Transverse colon (tissue), 4 donors: Measurements from ENCODE around the gene CORO2A.

ENCODE experiments used
- EP300 ChIP-seq: sonication (generic); formaldehyde crosslinking; IDR thresholded peaks from one replicate; pipeline ENCODE4 v1.6.1; 2017; ENCODE audit warnings: antibody characterized with exemption, low read depth
- POLR2AphosphoS5 ChIP-seq, 3 donors: sonication (generic); formaldehyde crosslinking; IDR thresholded peaks; one replicate each; pipeline ENCODE4 v1.6.1; 2016; ENCODE audit warnings: antibody characterized with exemption in 3 of 3
- TF ChIP-seq, protein P1 (sequence below), 5 experiments: fragments of 200-600 bp in 3 of 5; fragments of 450-650 bp in 2 of 5; sonication (generic) in 3 of 5; IDR thresholded peaks; 1 replicate in 2 of 5; 2 replicates in 3 of 5; pipeline ENCODE4 v1.5.1; 2016 to 2017; ENCODE audit warnings: antibody characterized with exemption in 5 of 5, inconsistent platforms in 3 of 5, mild to moderate bottlenecking in 2 of 5, moderate library complexity in 1 of 5

DNA sequence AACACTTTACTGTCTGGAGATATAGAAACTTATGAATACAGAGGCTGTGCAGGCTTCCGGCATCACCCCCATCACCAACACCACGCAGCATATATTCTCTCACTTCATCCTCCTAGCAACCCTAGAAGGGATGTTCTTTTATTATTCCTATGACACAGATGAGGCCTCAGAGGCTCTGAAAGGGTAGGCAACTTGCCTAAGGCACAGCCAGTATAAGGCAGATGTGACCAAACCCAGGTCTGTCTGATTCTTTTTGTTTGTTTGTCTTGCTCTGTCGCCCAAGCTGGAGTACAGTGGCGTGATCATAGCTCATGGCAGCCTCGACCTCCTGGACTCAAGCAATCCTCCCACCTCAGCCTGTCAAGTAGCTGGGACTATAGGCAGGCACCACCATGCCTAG, 22.8 kb upstream of the CORO2A start:
- TF ChIP-seq, protein P1, sequence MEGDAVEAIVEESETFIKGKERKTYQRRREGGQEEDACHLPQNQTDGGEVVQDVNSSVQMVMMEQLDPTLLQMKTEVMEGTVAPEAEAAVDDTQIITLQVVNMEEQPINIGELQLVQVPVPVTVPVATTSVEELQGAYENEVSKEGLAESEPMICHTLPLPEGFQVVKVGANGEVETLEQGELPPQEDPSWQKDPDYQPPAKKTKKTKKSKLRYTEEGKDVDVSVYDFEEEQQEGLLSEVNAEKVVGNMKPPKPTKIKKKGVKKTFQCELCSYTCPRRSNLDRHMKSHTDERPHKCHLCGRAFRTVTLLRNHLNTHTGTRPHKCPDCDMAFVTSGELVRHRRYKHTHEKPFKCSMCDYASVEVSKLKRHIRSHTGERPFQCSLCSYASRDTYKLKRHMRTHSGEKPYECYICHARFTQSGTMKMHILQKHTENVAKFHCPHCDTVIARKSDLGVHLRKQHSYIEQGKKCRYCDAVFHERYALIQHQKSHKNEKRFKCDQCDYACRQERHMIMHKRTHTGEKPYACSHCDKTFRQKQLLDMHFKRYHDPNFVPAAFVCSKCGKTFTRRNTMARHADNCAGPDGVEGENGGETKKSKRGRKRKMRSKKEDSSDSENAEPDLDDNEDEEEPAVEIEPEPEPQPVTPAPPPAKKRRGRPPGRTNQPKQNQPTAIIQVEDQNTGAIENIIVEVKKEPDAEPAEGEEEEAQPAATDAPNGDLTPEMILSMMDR (IDR thresholded peaks at IDR 0.05) = no peak
- TF ChIP-seq POLR2AphosphoS5 (IDR thresholded peaks at IDR 0.05) = no peak
- no peak for TF ChIP-seq EP300
